Lower lobe of right lung (tissue), 2 donors: ENCODE results near the gene MIS18BP1. TPM values are rescaled to one million over a fixed set of nuclear protein-coding genes. Genes with fewer than 3 reads are reported as not detected.

Source experiments
- ATAC-seq, 2 donors: fragments of 200-7000 bp; cut with Tn5 transposase; one replicate each; pipeline ENCODE4 v1.9.1; 2020 to 2022; ENCODE audit warnings: mild to moderate bottlenecking in 2 of 2, moderate library complexity in 2 of 2
- DNase-seq: peaks from one replicate; pipeline ENCODE4 v3.0.0-alpha.2; 2020
- H3K27ac ChIP-seq: fragments of 200-600 bp; one replicate; pipeline ENCODE4 v1.8.0; 2022
- H3K27me3 ChIP-seq: fragments of 200-600 bp; one replicate; pipeline ENCODE4 v1.8.0; 2022; ENCODE audit warnings: low read depth
- H3K36me3 ChIP-seq: fragments of 200-600 bp; one replicate; pipeline ENCODE4 v1.8.0; 2022; ENCODE audit warnings: mild to moderate bottlenecking
- H3K4me1 ChIP-seq: fragments of 200-600 bp; one replicate; pipeline ENCODE4 v1.8.0; 2022
- H3K4me3 ChIP-seq: fragments of 200-600 bp; one replicate; pipeline ENCODE4 v1.8.0; 2022; ENCODE audit warnings: mild to moderate bottlenecking
- H3K9me3 ChIP-seq: fragments of 200-600 bp; one replicate; pipeline ENCODE4 v1.8.0; 2022
- CTCF ChIP-seq: fragments of 200-600 bp; IDR thresholded peaks from one replicate; pipeline ENCODE4 v1.8.0; 2022; ENCODE audit warnings: antibody characterized with exemption, mild to moderate bottlenecking
- intact Hi-C: fragments of 100-400 bp; cut with DNase I; formaldehyde crosslinking; loops from one replicate; pipeline ENCODE4 v1.11.0; 2022
- total RNA-seq: library from RNA; stranded (reverse); fragmentation: NEBNext Ultra II Directional; extraction: Animal tissue kit (Norgen Biotek cat#: 25700); gene quantifications from one replicate; pipeline ENCODE4 v1.2.1, GENCODE V29; 2021
- donor health status: DM: no; HTN: yes; CAD: no; lungs with severe emphysema.

The MIS18BP1 gene
- total RNA-seq, 1 donor from 2014 or later, result 48.3 TPM

- DNase-seq, result no peak
- no peak overlapping the region for H3K27ac ChIP-seq
- H3K36me3 ChIP-seq, result no peaks in the 10 kb centered on the region
- ATAC-seq, result no peak
- H3K9me3 ChIP-seq, result no peaks in the 10 kb centered on the region
- intact Hi-C loops, result no loop called here
- H3K4me3 ChIP-seq, result no peak overlapping the region
- no peak for TF ChIP-seq CTCF
- no peaks in the 10 kb centered on the region for H3K4me1 ChIP-seq
- H3K27me3 ChIP-seq, result no peaks in the 10 kb centered on the region
Observed at GRCh38 chr14:45198551-45198950, 54.5 kb downstream of the MIS18BP1 start.

GRCh38 chr14:45194964-45195363 lies 58.0 kb downstream of the MIS18BP1 start:
- no peak for TF ChIP-seq CTCF
- no peaks in the 10 kb centered on the region for H3K4me1 ChIP-seq
- intact Hi-C loops, result no loop called here
- no peaks in the 10 kb centered on the region for H3K27me3 ChIP-seq
- no peak for DNase-seq
- no peak overlapping the region for H3K27ac ChIP-seq
- no peaks in the 10 kb centered on the region for H3K9me3 ChIP-seq
- no peaks in the 10 kb centered on the region for H3K36me3 ChIP-seq
- no peak for ATAC-seq
- H3K4me3 ChIP-seq, result no peak overlapping the region

GRCh38 chr14:45185100-45185814 lies 67.7 kb downstream of the MIS18BP1 start:
- Histone ChIP-seq H3K36me3 (peaks cover 8% of the 10 kb centered on the region), H3K4me1 (no peaks in the 10 kb centered on the region), H3K4me3 (no peak overlapping the region), H3K27me3 (no peaks in the 10 kb centered on the region), H3K9me3 (no peaks in the 10 kb centered on the region), H3K27ac (no peak overlapping the region)
- ATAC-seq (no peak), DNase-seq (no peak)
- intact Hi-C loops, result no loop called here
- no peak for TF ChIP-seq CTCF

- no peak for DNase-seq
- no peaks in the 10 kb centered on the region for H3K9me3 ChIP-seq
- ATAC-seq, result no peak
- no peaks in the 10 kb centered on the region for H3K27me3 ChIP-seq
- no peaks in the 10 kb centered on the region for H3K4me1 ChIP-seq
- no peak overlapping the region for H3K27ac ChIP-seq
- no peak for TF ChIP-seq CTCF
- H3K4me3 ChIP-seq, result no peak overlapping the region
- H3K36me3 ChIP-seq, result no peaks in the 10 kb centered on the region
- intact Hi-C loops, result no loop called here
Observed at GRCh38 chr14:45181806-45182205, 71.2 kb downstream of the MIS18BP1 start.

GRCh38 chr14:45181329-45181728 lies 71.7 kb downstream of the MIS18BP1 start:
- Histone ChIP-seq H3K27me3 (no peaks in the 10 kb centered on the region), H3K4me3 (no peak overlapping the region), H3K36me3 (no peaks in the 10 kb centered on the region), H3K9me3 (no peaks in the 10 kb centered on the region), H3K4me1 (no peaks in the 10 kb centered on the region), H3K27ac (no peak overlapping the region)
- no peak for ATAC-seq
- no peak for DNase-seq
- no peak for TF ChIP-seq CTCF
- intact Hi-C loops, result no loop called here
